Measurements from ENCODE around the gene GLP2R.

GLP2R gene

GRCh38 chr17:9814337-9814945, 11.3 kb upstream of the GLP2R start:
- DNase-seq = no peak

GRCh38 chr17:9816472-9816871, 9.3 kb upstream of the GLP2R start:
- no peak for DNase-seq

- no peak for DNase-seq
These were observed 8.6 kb upstream of the GLP2R start for GRCh38 chr17:9817086-9817485.

- DNase-seq = no peak
These were observed 7.0 kb upstream of the GLP2R start for GRCh38 chr17:9818760-9819159.

GRCh38 chr17:9820448-9820847, 5.3 kb upstream of the GLP2R start:
- DNase-seq = no peak

GRCh38 chr17:9821921-9822320, 3.8 kb upstream of the GLP2R start, which contains the start of gene GSG1L2:
Gene GSG1L2 (minus strand): TSS chr17:9822079. CDS start chr17:9822071, 8 bp downstream.
- no peak for DNase-seq

GRCh38 chr17:9824094-9824493, 1.6 kb upstream of the GLP2R start:
- DNase-seq = no peak

- DNase-seq = no peak
These were observed 856 bp upstream of the GLP2R start for GRCh38 chr17:9824797-9825338.

GRCh38 chr17:9828296-9829295, 2.9 kb downstream of the GLP2R start:
- no peak for DNase-seq

- DNase-seq = no peak
These were observed 3.6 kb downstream of the GLP2R start for GRCh38 chr17:9829343-9829742.

- no peak for DNase-seq
These were observed 5.0 kb downstream of the GLP2R start for GRCh38 chr17:9830711-9831110.

GRCh38 chr17:9833922-9834321, 8.2 kb downstream of the GLP2R start:
- no peak for DNase-seq

- no peak for DNase-seq
These were observed 12.1 kb downstream of the GLP2R start for GRCh38 chr17:9837551-9838471.

- no peak for DNase-seq
These were observed 13.7 kb downstream of the GLP2R start for GRCh38 chr17:9839433-9839832.

GRCh38 chr17:9842057-9842758, 16.5 kb downstream of the GLP2R start:
- DNase-seq = no peak

- no peak for DNase-seq
These were observed 17.7 kb downstream of the GLP2R start for GRCh38 chr17:9843152-9844010.

- DNase-seq = no peak
These were observed 18.4 kb downstream of the GLP2R start for GRCh38 chr17:9844153-9844552.

GRCh38 chr17:9845306-9845705, 19.6 kb downstream of the GLP2R start:
- DNase-seq = no peak

GRCh38 chr17:9850151-9850550, 24.4 kb downstream of the GLP2R start:
- DNase-seq = no peak

GRCh38 chr17:9854255-9854654, 28.5 kb downstream of the GLP2R start:
- no peak for DNase-seq

- no peak for DNase-seq
These were observed 29.3 kb downstream of the GLP2R start for GRCh38 chr17:9855036-9855435.
